MM.1S (cell line): ENCODE measurements around the gene MARCO.

Experiments used
- DNase-seq: peaks from one replicate; pipeline ENCODE4 v3.0.0-alpha.2; 2015
- H2AFZ ChIP-seq: fragments of 300-600 bp; sonication (generic); 2 replicates; pipeline ENCODE4 v1.6.0; 2016; ENCODE audit warnings: antibody characterized with exemption, low read length
- H3F3A ChIP-seq: fragments of 300-600 bp; sonication (generic); 2 replicates; pipeline ENCODE4 v1.6.1; 2016; ENCODE audit warnings: mild to moderate bottlenecking, antibody characterized with exemption, low read length, moderate library complexity, mixed read lengths; ENCODE audit not compliant: insufficient read depth
- H3K27ac ChIP-seq: fragments of 300-600 bp; sonication (generic); 2 replicates; pipeline ENCODE4 v1.5.1; 2016; ENCODE audit warnings: mild to moderate bottlenecking, low read length
- H3K27me3 ChIP-seq: fragments of 300-600 bp; sonication (generic); replicated peaks from 2 replicates; pipeline ENCODE4 v1.6.0; 2016; ENCODE audit warnings: low read length; ENCODE audit not compliant: insufficient read depth
- H3K36me3 ChIP-seq: fragments of 300-600 bp; sonication (generic); replicated peaks from 2 replicates; pipeline ENCODE4 v1.6.1; 2016; ENCODE audit warnings: mild to moderate bottlenecking, low read length, mixed read lengths; ENCODE audit not compliant: insufficient read depth
- H3K4me1 ChIP-seq: fragments of 300-600 bp; sonication (generic); 2 replicates; pipeline ENCODE4 v1.6.1; 2016; ENCODE audit warnings: low read length, mixed read lengths
- H3K4me2 ChIP-seq: fragments of 300-600 bp; sonication (generic); 2 replicates; pipeline ENCODE4 v1.6.0; 2016; ENCODE audit warnings: low read depth, low read length
- H3K4me3 ChIP-seq: fragments of 300-600 bp; sonication (generic); 2 replicates; pipeline ENCODE4 v1.5.1; 2016; ENCODE audit warnings: low read length, mixed read lengths
- H3K79me2 ChIP-seq: fragments of 300-600 bp; sonication (generic); 2 replicates; pipeline ENCODE4 v1.6.1; 2016; ENCODE audit warnings: mixed run types, low read length, mixed read lengths
- H3K9ac ChIP-seq: fragments of 300-600 bp; sonication (generic); 2 replicates; pipeline ENCODE4 v1.6.1; 2016; ENCODE audit warnings: low read length, mixed read lengths
- H3K9me2 ChIP-seq: fragments of 300-600 bp; sonication (generic); replicated peaks from 2 replicates; pipeline ENCODE4 v1.6.1; 2016; ENCODE audit warnings: mild to moderate bottlenecking, low read length, mixed read lengths; ENCODE audit not compliant: insufficient read depth
- H3K9me3 ChIP-seq: fragments of 300-600 bp; sonication (generic); replicated peaks from 2 replicates; pipeline ENCODE4 v1.6.1; 2016; ENCODE audit warnings: mild to moderate bottlenecking, low read length, mixed read lengths; ENCODE audit not compliant: insufficient read depth
- H4K20me1 ChIP-seq: fragments of 300-600 bp; sonication (generic); 2 replicates; pipeline ENCODE4 v1.6.1; 2016; ENCODE audit warnings: mild to moderate bottlenecking, low read length, moderate library complexity, mixed read lengths; ENCODE audit not compliant: insufficient read depth
- EZH2 ChIP-seq: fragments of 300-600 bp; sonication (generic); optimal IDR thresholded peaks from 2 replicates; pipeline ENCODE3; 2017; ENCODE audit warnings: low read depth, mild to moderate bottlenecking, antibody characterized with exemption, low read length, mixed read lengths
- EZH2phosphoT487 ChIP-seq: fragments of 300-600 bp; sonication (generic); IDR thresholded peaks from 2 replicates; pipeline ENCODE4 v1.6.1; 2018; ENCODE audit warnings: antibody characterized with exemption, low read length
- TF ChIP-seq, protein P1 (sequence below): fragments of 300-600 bp; sonication (generic); IDR thresholded peaks from 2 replicates; pipeline ENCODE4 v1.5.1; 2016; ENCODE audit warnings: antibody characterized with exemption, low read length, mixed read lengths

Gene MARCO

DNA sequence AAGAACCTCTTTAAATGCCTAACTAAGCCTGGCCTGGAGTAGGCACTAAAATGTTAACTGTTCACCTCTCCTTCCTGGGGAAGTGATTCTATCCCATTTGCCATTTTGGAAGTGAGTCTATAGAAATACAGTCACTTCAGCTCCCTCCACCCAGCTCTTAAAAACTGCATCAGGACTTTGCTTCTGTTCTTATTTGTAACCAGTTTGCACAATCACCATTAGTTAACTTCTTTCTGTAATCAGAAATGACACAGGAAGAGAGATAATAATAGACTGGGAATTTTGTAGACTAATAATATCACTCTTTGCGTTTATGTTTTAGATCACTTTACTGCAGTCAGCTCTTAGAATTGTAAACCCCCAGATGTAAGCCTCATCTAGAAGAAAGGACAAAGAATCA is 16.0 kb upstream of the MARCO start:
- H3K4me1 ChIP-seq: no peaks in the 10 kb centered on the region
- H3F3A ChIP-seq: no peaks in the 10 kb centered on the region
- H3K79me2 ChIP-seq: no peaks in the 10 kb centered on the region
- TF ChIP-seq EZH2phosphoT487: no peak
- TF ChIP-seq, protein P1, sequence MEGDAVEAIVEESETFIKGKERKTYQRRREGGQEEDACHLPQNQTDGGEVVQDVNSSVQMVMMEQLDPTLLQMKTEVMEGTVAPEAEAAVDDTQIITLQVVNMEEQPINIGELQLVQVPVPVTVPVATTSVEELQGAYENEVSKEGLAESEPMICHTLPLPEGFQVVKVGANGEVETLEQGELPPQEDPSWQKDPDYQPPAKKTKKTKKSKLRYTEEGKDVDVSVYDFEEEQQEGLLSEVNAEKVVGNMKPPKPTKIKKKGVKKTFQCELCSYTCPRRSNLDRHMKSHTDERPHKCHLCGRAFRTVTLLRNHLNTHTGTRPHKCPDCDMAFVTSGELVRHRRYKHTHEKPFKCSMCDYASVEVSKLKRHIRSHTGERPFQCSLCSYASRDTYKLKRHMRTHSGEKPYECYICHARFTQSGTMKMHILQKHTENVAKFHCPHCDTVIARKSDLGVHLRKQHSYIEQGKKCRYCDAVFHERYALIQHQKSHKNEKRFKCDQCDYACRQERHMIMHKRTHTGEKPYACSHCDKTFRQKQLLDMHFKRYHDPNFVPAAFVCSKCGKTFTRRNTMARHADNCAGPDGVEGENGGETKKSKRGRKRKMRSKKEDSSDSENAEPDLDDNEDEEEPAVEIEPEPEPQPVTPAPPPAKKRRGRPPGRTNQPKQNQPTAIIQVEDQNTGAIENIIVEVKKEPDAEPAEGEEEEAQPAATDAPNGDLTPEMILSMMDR: no peak
- TF ChIP-seq EZH2: no peak
- H3K4me2 ChIP-seq: no peak overlapping the region
- no peaks in the 10 kb centered on the region for H3K27me3 ChIP-seq
- H4K20me1 ChIP-seq: no peaks in the 10 kb centered on the region
- no peaks in the 10 kb centered on the region for H3K9me2 ChIP-seq
- no peak overlapping the region for H3K27ac ChIP-seq
- DNase-seq: no peak
- no peak overlapping the region for H3K4me3 ChIP-seq
- H3K9ac ChIP-seq: no peak overlapping the region
- no peak overlapping the region for H2AFZ ChIP-seq
- H3K36me3 ChIP-seq: no peaks in the 10 kb centered on the region
- H3K9me3 ChIP-seq: no peaks in the 10 kb centered on the region

GRCh38 chr2:118929059-118929458 is 12.9 kb upstream of the MARCO start:
- H3K9ac ChIP-seq: no peak overlapping the region
- no peaks in the 10 kb centered on the region for H3K9me2 ChIP-seq
- no peaks in the 10 kb centered on the region for H3K9me3 ChIP-seq
- DNase-seq: no peak
- H3K79me2 ChIP-seq: no peaks in the 10 kb centered on the region
- no peaks in the 10 kb centered on the region for H4K20me1 ChIP-seq
- no peaks in the 10 kb centered on the region for H3K36me3 ChIP-seq
- H3K27ac ChIP-seq: no peak overlapping the region
- no peak overlapping the region for H2AFZ ChIP-seq
- H3K4me2 ChIP-seq: no peak overlapping the region
- H3K4me3 ChIP-seq: no peak overlapping the region
- no peaks in the 10 kb centered on the region for H3K4me1 ChIP-seq
- no peaks in the 10 kb centered on the region for H3F3A ChIP-seq
- H3K27me3 ChIP-seq: no peaks in the 10 kb centered on the region
- TF ChIP-seq EZH2phosphoT487 (no peak), EZH2 (no peak)
- TF ChIP-seq, protein P1: no peak

- H3K79me2 ChIP-seq: no peaks in the 10 kb centered on the region
- H3K27ac ChIP-seq: no peak overlapping the region
- H3K9me2 ChIP-seq: no peaks in the 10 kb centered on the region
- H2AFZ ChIP-seq: no peak overlapping the region
- no peaks in the 10 kb centered on the region for H4K20me1 ChIP-seq
- no peaks in the 10 kb centered on the region for H3K36me3 ChIP-seq
- no peaks in the 10 kb centered on the region for H3F3A ChIP-seq
- no peaks in the 10 kb centered on the region for H3K4me1 ChIP-seq
- H3K4me2 ChIP-seq: no peak overlapping the region
- no peak overlapping the region for H3K4me3 ChIP-seq
- H3K27me3 ChIP-seq: no peaks in the 10 kb centered on the region
- no peak overlapping the region for H3K9ac ChIP-seq
- no peak for DNase-seq
- TF ChIP-seq, protein P1: no peak
- TF ChIP-seq EZH2phosphoT487 (no peak), EZH2 (no peak)
- no peaks in the 10 kb centered on the region for H3K9me3 ChIP-seq
Measured at GRCh38 chr2:118932949-118933348, 9.0 kb upstream of the MARCO start.

- Histone ChIP-seq H3K27me3 (no peaks in the 10 kb centered on the region), H2AFZ (no peak overlapping the region), H3K9me2 (no peaks in the 10 kb centered on the region), H3K4me1 (no peaks in the 10 kb centered on the region), H3K79me2 (no peaks in the 10 kb centered on the region), H3K9me3 (no peaks in the 10 kb centered on the region), H3K4me2 (no peak overlapping the region), H3K36me3 (no peaks in the 10 kb centered on the region), H4K20me1 (no peaks in the 10 kb centered on the region), H3K27ac (no peak overlapping the region), H3K4me3 (no peak overlapping the region), H3K9ac (no peak overlapping the region), H3F3A (no peaks in the 10 kb centered on the region)
- no peak for DNase-seq
- TF ChIP-seq, protein P1: no peak
- TF ChIP-seq EZH2phosphoT487 (no peak), EZH2 (no peak)
Measured at GRCh38 chr2:118936306-118936705, 5.7 kb upstream of the MARCO start.
